HUDEP-2 (cell line): ENCODE results near the gene CARM1.
A peak's percentile ranks its signal among the peaks of the same experiment; 100 is the strongest.
"Not testable (repeated sequence)": the region's sequence is repeated elsewhere in the genome, so short reads cannot be mapped to it uniquely, and the experiment has no call there.

Experiments used
- DNase-seq, 76 experiments: peaks; one replicate each; lab custom pipeline; 2025; ENCODE audit not compliant: unreplicated experiment in 76 of 76; lab: John Stamatoyannopoulos, UW

Gene CARM1

DNA sequence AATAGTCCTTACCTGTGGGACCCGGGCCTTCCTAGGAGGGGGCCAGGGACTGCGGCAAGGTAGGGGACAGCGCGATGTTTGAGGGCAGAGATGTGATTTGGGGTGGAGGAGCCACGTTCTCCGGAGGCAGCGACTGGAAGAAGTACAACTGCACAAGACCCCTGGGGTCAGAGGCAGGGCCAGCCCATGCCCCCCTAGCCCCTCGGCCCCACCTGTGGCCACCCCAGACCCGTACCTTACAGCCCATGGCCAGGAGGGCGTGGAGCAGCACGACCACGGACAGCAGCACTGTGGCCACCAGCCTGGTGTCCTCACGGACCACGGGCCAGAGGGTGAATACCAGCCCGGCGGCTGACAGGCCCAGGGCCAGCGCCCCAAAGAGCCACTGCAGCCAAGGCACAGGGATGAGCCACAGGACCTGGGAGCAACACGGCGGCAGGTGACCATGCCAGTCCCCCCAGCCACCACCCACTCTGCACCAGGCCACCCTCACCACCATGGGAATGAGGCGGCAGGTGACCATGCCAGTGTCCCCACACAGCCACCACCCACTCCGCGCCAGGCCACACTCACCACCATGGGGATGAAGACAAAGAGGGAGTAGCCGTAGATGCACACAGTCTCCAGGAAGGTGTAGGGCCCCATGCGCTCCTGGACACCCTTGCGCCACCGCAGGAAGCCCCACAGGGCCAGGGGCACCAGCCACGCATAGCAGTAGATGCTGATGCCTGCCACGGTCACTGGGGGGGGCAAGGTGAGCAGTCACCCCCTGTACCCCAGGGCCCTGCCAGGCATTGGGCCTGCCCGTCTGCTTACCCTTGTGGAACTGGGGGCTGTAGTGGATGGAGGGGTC lies 52.1 kb downstream of the CARM1 start:
- DNase-seq: no peak

DNA sequence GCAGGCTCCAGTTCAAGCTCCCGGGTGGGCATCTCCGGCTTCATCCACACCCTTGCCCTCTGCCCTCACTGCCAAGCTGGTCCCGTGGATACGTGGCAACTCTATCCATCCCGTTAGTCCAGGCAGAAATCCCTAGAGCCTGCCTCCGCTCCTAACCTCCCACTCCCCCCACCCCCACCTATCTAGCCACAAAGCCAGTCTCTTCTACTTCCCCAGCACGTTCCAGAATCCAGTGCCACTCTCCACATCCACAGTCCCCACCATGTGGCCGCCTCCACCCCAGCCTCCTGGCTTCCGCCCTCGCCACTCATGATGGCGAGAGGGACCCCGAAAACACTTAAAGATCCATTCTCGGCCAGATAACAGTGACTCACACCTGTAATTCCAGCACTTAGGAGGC lies 53.2 kb downstream of the CARM1 start:
- no peak for DNase-seq

DNA sequence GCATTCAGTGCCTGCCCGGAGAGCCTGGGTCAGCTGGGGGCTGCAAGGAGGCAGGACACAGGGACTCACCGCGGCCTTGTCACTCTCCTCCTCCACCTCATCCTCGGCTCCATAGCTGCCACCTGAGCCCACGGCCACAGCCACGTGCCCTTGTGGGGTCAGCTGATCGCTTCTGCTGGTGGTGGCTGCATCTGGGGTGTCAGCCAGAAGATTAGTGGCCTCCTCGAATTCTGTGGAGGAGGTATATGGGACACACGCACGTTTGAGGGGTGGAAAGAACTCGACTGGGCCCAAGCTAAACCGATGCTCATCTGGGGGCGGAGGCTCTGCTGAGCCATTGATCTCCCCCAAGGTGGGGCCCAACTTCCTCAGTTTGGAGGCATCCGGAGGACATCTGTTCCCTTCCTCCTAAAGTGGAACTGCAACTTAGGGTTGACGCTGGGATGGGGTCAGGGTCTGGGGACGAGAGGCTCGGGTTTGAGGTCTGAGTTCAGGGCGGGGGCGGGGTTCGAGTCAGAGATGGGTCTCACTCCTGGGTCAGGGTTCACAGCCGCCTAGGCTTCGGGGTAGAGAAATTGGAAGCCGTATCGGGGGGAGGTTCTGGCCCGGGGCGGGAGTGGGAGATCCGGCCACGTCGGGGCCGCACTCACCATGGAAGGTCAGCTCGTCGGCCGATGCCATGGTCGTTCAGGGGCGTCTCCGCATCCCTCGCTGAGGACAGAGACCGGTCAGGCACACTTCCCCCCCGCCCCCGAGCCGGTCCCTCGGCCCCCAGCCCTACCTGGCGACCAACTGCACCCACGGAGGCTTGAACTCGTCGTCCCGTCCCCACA lies 56.6 kb downstream of the CARM1 start:
- DNase-seq: peak in 22 of 76 experiments; percentile 13 to 85 (median 28)

DNA sequence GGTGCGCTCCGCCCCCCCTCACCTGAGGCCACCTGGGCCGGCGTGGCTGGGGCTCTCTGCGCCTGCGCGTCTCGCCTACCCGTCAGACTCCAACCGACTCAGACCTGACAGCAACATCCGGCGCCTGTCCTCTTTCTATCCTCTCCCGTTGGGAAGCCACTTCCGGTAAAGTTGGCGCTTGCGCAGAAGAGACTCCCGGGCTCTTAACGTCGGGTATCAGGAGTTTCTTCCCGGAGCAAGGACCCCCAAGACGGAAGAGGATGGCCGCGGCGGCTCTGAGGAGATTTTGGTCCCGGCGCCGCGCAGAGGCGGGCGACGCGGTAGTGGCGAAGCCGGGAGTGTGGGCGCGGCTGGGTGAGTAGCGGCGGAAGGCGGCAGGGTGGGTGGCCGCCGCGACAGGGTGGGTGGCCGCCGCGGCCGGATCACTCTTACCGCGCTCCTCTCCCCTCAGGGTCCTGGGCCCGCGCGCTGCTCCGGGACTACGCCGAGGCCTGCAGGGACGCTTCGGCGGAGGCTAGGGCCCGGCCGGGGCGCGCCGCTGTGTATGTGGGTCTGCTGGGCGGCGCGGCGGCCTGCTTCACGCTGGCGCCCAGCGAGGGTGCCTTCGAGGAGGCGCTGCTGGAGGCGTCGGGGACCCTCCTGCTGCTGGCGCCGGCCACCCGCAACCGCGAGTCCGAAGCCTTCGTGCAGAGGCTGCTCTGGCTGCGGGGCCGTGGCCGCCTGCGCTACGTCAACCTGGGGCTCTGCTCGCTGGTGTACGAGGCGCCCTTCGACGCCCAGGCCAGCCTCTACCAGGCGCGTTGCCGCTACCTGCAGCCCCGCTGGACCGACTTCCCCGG lies 57.4 kb downstream of the CARM1 start, which contains the start of the genes TIMM29 and YIPF2:
TIMM29 (plus strand) TSS at position 249 of the 839 bp plus-strand sequence; CDS start at position 261, 12 bp downstream.
YIPF2 (minus strand) TSS at position 77 of the 839 bp plus-strand sequence. CDS start 229 bp downstream, outside the sequence.
- DNase-seq: peak in 75 of 76 experiments; percentile 85 to 99 (median 97)

DNA sequence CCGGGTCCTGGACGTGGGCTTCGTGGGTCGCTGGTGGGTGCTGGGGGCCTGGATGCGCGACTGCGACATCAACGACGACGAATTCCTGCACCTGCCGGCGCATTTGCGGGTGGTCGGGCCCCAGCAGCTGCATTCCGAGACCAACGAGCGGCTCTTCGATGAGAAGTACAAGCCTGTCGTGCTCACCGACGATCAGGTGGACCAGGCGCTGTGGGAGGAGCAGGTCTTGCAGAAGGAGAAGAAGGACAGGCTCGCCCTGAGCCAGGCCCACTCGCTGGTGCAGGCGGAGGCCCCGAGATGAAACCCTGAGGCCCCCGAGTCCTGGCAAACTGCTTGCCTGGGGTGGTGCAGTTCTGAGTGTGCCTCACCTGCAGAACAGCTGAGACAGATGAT lies 58.0 kb downstream of the CARM1 start:
- peak in 3 of 76 experiments; percentile 14 to 32 (median 19) for DNase-seq

DNA sequence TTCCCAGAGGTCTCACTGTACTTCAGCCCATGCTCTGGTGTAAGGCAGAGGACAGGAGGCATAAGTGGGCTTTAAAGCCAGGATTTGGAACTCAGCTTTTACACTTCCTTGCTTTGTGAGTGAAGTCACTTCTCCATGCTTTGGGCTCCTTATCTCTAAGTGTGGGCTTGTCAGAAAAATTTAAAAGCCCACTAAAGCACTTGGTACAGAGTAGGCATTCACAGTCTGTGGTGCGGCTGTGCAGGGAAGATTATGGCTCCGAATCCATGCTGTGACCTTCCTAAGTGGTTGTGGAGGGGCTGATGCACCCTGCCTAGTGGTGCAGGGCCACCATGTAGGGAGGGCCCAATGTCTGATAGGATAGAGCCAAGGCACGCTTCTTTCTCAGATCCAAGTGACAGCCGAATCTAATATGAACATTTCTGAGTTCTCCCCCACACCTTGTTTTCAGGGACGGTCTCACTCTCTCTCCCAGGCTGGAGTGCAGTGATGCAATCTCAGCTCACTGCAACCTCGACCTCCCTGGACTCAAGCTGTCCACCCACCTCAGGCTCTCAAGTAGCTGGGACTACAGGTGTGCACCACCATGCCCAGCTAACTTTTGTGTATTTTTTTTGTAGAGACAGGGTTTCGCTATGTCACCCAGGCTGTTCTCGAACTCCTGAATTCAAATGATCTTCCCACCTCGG lies 64.2 kb downstream of the CARM1 start:
- DNase-seq: peak in 11 of 76 experiments; percentile 18 to 56 (median 27)

DNA sequence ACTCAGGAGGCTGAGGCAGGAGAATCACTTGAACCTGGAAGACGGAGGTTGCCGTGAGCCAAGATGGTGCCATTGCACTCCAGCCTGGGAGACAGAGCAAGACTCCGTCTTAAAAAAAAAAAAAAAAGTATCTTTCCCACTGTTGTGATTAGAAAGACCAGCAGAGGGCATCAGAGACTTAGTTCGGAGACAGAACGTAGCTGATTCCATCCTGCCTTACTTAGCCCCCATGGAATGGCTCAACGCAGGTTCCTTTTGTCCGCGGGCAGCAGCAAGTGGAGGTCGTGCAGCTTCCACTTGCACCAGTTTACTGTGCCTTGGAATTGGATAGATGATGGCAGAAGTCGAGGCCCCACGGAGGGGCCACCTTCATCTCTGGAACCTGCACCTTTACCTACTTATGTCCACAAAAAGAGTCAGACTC lies 65.3 kb downstream of the CARM1 start:
- peak in 53 of 76 experiments; percentile 11 to 83 (median 58) for DNase-seq

DNA sequence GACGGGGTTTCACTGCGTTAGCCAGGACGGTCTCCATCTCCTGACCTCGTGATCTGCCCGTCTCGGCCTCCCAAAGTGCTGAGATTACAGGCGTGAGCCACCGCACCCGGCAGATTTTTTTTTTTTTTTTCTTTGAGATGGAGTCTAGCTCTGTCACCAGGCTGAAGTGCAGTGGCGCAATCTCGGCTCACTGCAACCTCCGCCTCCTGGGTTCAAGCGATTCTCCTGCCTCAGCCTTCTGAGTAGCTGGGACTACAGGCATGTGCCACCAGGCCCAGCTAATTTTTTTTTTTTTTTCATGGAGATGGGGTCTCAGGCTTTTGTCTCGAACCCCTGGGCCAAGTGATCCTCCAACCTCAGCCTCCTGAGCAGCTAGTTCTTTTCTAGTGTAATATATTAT lies 70.3 kb downstream of the CARM1 start:
- not testable (repeated sequence) for DNase-seq

DNA sequence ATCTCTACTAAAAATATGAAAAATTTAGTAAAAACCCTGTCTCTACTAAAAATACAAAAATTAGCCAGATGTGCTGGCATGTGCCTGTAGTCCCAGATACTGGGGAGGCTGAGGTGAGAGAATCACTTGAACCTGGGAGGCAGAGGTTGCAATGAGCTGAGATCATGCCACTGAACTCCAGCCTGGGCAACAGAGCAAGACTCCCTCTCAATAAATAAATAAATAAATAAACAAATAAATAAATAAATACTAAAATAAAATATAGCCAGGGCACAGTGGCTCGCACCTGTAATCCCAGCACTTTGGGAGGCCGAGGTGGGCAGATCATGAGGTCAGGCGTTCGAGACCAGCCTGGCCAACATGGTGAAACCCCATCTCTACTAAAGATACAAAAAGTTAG lies 72.1 kb downstream of the CARM1 start:
- DNase-seq: not testable (repeated sequence)

DNA sequence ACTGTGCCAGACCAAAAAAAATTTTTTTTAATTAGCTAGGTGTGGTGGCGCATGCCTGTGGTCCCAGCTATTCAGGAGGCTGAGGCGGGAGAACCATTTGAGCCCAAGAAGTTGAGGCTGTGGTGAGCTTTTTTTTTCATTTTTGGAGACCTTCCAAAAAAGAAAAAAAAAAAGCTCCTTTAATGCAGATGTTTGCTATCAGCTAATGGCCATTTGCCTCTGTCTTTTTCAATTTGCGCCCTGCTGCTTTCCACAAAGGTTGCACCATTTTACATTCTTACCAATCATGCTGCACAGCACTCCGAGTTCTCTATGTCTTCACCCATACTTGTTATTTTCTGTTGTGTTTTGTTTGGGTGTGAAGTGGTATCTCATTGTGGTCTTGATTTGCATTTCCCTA lies 73.9 kb downstream of the CARM1 start:
- peak in 1 of 76 experiments; percentile 15 for DNase-seq

DNA sequence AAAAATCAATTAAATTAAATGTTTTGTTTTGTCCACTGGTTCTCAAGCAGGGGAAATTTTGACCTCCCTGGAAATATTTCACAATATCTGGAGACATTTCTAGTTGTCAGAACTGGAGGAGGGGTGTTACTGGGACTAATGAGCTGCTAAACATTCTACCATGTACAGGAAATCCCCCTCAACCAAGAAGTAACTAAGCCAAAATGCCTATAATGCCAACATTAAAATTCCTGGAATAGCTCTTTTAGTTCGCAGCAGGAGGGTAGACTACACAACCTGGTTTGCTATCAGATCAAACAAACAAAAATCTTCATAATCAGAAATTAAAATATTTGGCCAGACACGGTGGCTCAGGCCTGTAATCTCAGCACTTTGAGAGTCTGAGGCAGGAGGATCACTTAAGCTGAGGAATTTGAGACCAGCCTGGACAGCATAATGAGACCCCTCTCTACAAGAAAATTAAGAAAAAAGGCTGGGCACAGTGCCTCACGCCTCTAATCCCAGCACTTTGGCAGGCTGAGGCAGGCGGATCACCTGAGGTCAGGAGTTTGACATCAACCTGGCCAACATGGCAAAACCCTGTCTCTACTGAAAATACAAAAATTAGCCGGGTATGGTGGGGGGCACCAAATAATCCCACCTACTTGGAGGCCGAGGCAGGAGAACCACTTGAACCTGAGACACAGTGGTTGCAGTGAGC lies 75.8 kb downstream of the CARM1 start:
- DNase-seq: no peak

DNA sequence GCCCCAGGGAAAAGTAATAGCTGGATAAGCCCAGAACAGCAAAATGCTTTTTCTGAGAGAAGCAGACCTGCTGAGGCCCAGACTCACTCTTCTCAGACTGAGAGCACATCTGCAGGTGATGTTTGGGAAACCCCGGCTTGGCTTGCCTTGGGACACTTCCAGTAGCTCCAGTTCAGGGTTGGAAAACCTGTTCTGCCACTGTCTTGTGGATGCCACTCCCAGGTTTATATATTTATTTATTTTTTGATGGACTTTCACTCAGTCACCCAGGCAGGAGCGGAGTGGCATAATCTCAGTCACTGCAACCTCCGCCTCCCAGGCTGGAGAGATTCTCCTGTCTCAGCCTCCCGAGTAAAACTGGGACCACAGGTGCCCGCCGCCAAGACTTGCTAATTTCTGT lies 81.5 kb downstream of the CARM1 start:
- DNase-seq: no peak

DNA sequence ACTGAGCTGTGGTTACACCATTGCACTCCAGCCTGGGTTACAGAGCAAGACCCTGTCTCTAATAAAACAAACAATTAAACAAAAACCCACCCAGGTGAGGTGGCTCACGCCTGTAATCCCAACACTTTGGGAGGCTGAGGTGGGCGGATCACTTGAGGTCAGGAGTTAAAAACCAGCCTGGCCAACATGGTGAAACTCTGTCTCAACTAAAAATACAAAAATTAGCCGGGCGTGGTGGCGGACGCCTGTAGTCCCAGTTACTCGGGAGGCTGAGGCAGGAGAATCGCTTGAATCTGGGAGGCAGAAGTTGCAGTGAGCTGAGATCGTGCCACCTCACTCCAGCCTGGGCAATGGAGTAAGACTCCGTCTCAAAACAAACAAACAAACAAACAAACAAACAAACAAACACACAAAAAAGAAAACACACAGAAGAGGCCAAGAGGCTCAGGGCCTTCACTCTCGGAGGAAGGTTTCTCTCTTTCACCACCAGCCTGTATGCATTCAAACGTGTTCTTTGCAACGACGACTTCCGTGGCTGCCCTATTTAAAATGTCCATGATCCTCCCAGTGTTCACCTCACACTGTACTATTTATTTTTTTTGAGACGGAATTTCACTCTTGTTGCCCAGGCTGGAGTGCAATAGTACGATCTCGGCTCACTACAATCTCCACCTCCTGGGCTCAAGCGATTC lies 88.1 kb downstream of the CARM1 start:
- DNase-seq: not testable (repeated sequence)

DNA sequence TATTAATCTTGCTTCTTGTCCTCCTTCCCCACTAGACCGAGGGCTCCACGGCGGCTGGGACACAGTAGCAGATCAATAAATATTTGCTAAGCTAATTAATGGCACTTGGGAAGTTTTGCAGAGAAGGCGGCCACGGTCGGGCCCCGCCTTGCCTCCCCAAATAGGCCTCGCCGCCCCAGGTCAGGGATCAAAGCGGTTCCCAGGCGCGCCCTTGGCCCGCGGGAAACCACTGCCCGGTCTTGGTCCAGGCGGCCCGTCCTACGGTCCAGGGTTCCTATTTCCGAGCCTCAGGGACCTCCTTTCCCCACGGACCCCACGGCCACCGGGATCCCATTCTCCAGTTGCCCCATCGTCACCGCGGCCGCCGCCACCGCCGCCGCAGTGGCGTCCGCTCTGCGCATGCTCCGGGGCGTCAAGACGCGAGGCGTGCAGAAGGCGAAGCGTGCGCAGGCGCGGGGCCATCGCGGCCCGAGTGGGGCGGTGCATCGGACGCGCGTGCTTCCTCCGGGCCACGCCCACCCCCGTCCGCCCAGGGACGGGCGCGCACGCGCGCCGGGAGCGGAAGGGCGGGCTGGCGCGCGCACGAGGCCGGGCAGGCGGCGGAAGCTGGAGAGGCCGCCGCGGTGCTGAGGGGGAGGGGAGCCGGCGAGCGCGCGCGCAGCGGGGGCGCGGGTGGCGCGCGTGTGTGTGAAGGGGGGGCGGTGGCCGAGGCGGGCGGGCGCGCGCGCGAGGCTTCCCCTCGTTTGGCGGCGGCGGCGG lies 89.1 kb downstream of the CARM1 start, which contains the start of gene SMARCA4:
SMARCA4 (plus strand) TSS at position 717 of the 759 bp plus-strand sequence. CDS start 23,122 bp downstream, outside the sequence.
- peak; percentile 31 to 100 (median 98) for DNase-seq

DNA sequence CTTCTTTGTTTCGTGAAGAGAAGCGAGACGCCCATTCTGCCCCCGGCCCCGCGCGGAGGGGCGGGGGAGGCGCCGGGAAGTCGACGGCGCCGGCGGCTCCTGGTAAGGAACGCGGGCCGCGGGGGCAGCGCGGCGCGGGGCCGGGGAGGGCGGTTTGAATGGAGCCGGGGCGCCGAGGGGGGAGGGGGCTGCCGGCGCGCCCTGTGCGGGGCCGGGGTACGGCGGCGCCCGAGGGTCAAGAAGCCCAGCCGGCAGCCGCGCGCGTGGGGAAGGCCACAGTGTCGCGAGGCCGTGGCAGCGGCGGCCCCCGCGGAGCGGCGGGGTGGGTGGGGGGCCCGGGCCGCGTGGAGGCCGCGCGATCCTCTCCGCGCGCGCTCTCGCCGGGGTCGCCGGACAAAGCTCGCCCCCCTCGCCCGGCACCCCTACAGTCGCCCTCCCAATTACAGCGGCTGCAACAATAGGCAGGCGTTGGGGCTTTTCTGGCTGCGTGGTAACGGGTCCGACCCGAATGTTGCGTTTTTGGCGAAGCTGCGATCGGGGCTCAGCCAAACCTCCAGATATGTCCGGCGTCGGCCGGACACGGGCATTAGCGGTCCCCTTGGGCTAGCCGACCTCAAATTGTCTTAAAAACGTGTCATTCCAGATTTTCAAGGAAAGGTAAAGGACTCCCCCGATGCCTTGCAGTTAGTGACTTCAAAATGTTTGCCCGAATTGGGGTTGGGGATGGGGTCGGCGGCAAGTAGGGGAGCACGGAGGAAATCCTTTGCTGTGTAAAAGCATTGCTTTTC lies 89.9 kb downstream of the CARM1 start:
- peak in 17 of 76 experiments; percentile 13 to 64 (median 44) for DNase-seq

DNA sequence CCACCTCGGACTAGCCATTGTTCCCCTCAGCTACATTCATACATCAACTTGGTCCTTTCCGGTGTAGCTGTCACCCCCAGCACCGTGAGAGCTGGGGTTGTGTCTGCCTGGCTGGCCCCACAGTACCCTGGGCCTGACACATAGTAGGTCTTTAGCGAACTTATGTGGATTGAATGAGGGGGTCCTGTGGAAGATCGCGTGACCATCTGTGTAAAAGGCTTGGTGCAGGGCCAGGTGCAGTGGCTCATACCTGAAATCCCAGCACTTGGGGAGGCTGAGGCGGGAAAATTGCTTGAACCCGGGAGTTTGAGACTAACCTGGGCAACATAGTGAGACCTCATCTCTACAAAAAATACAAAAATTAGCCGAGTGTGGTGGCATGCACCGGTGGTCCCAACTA lies 91.5 kb downstream of the CARM1 start:
- no peak for DNase-seq

DNA sequence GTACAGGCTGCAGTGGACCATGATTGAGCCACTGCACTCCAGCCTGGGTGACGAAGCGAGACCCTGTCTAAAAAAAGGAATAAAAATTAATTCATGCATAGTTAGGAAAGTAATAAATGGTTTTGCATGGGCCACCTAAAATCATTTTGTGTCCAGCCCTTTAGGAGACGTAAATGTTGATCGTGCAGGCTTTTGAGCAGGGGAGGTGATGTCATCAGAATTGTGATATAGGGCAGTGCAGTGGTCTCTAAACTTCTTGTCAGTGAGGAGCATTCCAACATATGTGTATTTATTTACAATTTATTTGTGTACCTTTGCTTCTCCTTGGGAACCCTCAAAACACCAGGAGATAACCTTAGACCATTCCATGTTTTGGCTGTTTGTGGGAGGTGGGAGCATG lies 92.5 kb downstream of the CARM1 start:
- no peak for DNase-seq
